HFF-Myc (cell line): Measurements from ENCODE around the gene CHIC2.
"Not testable (repeated sequence)": the region's sequence is repeated elsewhere in the genome, so short reads cannot be mapped to it uniquely, and the experiment has no call there.

Experiments used
- DNase-seq: peaks from one replicate; pipeline ENCODE4 v3.0.0-alpha.2; 2011; ENCODE audit warnings: low read depth; ENCODE audit errors: extremely low read depth
- H3K4me3 ChIP-seq: replicated peaks from 2 replicates; pipeline ENCODE4 v1.5.1; 2011; ENCODE audit warnings: low read depth, mild to moderate bottlenecking, control low read depth, low read length
- TF ChIP-seq, protein P1 (sequence below): IDR thresholded peaks from 2 replicates; pipeline ENCODE4 v1.5.1; 2012; ENCODE audit warnings: mild to moderate bottlenecking, low read depth, low read length, control low read depth; ENCODE audit errors: missing control alignments

CHIC2 gene

GRCh38 chr4:54041100-54041499, 23.3 kb downstream of the CHIC2 start:
- H3K4me3 ChIP-seq, result no peak overlapping the region
- TF ChIP-seq, protein P1, sequence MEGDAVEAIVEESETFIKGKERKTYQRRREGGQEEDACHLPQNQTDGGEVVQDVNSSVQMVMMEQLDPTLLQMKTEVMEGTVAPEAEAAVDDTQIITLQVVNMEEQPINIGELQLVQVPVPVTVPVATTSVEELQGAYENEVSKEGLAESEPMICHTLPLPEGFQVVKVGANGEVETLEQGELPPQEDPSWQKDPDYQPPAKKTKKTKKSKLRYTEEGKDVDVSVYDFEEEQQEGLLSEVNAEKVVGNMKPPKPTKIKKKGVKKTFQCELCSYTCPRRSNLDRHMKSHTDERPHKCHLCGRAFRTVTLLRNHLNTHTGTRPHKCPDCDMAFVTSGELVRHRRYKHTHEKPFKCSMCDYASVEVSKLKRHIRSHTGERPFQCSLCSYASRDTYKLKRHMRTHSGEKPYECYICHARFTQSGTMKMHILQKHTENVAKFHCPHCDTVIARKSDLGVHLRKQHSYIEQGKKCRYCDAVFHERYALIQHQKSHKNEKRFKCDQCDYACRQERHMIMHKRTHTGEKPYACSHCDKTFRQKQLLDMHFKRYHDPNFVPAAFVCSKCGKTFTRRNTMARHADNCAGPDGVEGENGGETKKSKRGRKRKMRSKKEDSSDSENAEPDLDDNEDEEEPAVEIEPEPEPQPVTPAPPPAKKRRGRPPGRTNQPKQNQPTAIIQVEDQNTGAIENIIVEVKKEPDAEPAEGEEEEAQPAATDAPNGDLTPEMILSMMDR, result no peak
- DNase-seq, result no peak

DNA sequence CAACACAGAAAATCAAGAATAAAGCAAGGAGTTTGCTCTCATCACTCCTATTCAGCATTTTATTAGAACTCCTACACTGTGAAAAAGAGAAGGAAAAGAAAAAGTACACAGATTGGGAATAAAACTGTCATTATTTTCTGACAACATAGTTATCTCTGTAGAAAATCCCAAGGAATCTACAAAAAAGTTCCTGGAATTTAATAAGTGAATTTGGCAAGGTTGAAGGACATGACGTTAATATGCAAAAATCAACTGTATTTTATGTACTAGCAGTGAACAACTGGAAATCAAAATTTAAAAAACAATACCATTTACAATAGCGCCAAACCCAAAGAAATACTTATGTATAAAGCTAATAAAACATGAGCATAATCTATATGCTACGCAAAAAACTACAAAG, 26.3 kb downstream of the CHIC2 start:
- DNase-seq, result no peak
- no peak overlapping the region for H3K4me3 ChIP-seq
- TF ChIP-seq, protein P1, result no peak

DNA sequence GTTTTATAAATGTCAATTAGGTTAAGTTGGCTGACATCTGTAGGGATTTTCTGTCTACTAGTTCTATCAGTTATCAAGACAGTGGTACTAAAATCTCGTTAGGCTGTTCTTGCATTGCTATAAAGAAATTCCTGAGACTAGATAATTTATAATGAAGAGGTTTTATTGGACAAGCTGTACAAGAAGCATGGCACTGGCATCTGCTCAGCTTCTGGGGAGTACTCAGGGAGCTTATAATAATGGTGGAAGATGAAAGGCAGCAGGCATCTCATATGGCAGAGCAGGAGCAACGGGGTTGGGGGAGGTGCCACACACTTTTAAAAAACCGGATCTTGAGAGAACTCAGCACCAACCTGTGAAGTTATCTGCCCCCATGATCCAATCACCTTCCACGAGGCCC, 28.2 kb downstream of the CHIC2 start:
- no peak overlapping the region for H3K4me3 ChIP-seq
- TF ChIP-seq, protein P1, result no peak
- DNase-seq, result no peak

- TF ChIP-seq, protein P1, result no peak
- H3K4me3 ChIP-seq, result no peak overlapping the region
- DNase-seq, result no peak
Observed at GRCh38 chr4:54032558-54033135, 31.8 kb downstream of the CHIC2 start.

DNA sequence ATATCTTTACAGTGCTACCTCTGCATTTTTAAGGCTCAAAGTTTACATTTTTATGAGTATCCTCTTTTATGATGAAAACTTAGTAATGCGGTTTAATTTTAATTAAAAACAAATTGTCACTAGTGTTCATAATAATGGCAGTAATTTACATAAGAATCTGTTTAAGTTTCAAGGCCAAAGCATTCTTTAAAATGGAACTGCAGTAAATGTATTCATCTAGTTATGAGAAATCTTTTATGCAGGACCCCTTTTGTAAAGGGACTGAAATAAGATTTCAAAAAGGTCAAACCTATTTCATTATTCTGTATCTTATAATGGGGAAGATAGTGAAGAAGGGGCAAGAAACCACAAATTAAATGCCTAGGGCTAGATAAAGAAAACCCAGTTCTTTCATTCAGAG, 37.1 kb downstream of the CHIC2 start:
- TF ChIP-seq, protein P1, result no peak
- DNase-seq, result no peak
- H3K4me3 ChIP-seq, result no peak overlapping the region

DNA sequence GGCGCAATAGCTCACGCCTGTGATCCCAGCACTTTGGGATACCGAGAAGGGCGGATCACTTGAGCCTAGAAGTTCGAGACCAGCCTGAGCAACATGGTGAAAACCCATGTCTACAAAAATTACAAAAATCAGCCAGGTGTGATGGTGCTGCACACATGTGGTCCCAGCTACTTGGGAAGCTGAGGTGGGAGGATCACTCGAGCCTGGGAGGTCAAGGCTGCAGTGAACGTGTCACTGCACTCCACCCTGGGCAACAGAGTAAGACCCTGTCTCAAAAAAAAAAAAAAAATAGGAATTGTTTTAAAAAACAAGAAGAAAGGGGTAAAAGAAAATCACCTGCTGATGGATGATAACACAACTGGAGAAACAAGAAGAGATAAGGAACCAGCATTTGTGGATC, 38.8 kb downstream of the CHIC2 start:
- TF ChIP-seq, protein P1, result no peak
- no peak overlapping the region for H3K4me3 ChIP-seq
- no peak for DNase-seq

GRCh38 chr4:54023019-54023418, 41.4 kb downstream of the CHIC2 start:
- H3K4me3 ChIP-seq, result not testable (repeated sequence)

DNA sequence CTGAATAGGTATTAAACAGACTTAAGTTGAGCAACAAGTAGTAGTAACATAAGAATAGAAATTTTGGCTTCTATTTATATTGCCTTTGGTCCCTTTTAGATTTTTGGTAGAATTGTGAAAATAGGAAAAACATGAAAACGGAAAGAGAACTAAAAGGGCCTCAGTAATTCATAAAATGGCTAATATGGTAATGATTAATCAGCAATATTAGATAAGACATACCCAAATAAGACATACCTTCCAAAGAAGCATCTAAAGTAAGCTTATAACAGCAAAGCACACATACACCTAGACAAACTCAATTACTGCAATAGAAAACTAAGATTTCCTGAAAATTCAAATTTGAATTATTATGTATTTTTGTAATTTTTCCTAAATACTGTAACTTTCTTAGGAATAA, 46.4 kb downstream of the CHIC2 start:
- TF ChIP-seq, protein P1, result no peak
- H3K4me3 ChIP-seq, result no peak overlapping the region
- no peak for DNase-seq

More at GRCh38 chr4:54023019-54023418, 41.4 kb downstream of the CHIC2 start:
- DNase-seq, result not testable (repeated sequence)
